ENCODE data around the gene ZNF716. TPM values are rescaled to one million over a fixed set of nuclear protein-coding genes. Genes with fewer than 3 reads are reported as not detected.

The ZNF716 gene
- total RNA-seq, 1 donor from 2014 or later = not detected

DNA sequence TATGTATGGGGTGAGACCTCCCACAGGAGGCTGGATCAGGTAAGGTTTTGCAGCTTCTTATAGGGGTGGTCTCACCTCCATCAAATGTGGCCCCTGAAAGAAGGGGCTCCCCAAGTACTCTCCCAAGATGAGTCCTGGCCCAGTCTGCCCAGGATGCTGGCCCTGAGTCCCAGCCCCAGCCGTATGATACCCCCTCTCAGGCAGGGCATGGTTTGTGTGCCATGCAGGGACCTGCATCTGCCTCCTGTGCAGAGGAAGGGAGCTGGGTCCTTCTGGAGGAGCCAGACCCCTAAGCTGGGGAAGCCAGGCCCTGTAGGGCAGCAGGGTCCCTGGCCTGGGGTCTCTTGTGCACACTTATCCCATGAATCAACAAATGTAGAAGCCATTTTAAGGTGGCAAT is 35.1 kb upstream of the ZNF716 start:
- TF ChIP-seq CTCF (IDR thresholded peaks at IDR 0.05; ENCODE audit: unreplicated experiment) = no peak
- no peaks in the 10 kb centered on the region for H3K27me3 Mint-ChIP-seq (ENCODE audit: low read depth)
- H3K4me1 Mint-ChIP-seq = no peaks in the 10 kb centered on the region
- H3K4me3 Mint-ChIP-seq = no peak overlapping the region
- H3K9me3 Mint-ChIP-seq = peaks cover 46% of the 10 kb centered on the region
- H3K36me3 Mint-ChIP-seq = no peaks in the 10 kb centered on the region
- H3K27ac Mint-ChIP-seq = no peak overlapping the region
- DNase-seq (ENCODE audit: low spot score in 2 of 2, unreplicated experiment in 2 of 2) = no peak

DNA sequence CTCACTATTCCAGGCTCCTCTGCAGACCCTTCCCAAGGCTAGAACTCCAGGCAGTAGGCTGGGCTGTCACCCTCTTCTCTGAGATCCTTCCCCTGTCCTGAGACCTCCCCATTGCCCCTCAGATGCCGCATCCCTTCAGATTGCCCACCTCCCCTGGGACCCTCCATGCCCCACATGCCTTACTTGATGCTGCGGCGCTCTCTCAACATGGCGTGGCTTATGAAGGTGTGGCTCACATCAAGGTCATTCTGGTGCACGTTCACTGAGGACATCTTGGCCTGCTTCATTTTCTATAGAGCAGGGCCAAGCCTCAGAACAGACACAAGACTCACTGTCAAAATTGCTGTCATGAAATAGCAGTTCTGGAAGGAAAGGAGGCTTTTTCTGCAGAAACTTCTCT is 34.7 kb upstream of the ZNF716 start:
- DNase-seq (ENCODE audit: low spot score in 2 of 2, unreplicated experiment in 2 of 2) = no peak
- H3K9me3 Mint-ChIP-seq = peaks cover 43% of the 10 kb centered on the region
- no peak for TF ChIP-seq CTCF (IDR thresholded peaks at IDR 0.05; ENCODE audit: unreplicated experiment)
- H3K27ac Mint-ChIP-seq = no peak overlapping the region
- no peaks in the 10 kb centered on the region for H3K4me1 Mint-ChIP-seq
- H3K4me3 Mint-ChIP-seq = no peak overlapping the region
- no peaks in the 10 kb centered on the region for H3K27me3 Mint-ChIP-seq (ENCODE audit: low read depth)
- H3K36me3 Mint-ChIP-seq = no peaks in the 10 kb centered on the region

- TF ChIP-seq CTCF (IDR thresholded peaks at IDR 0.05; ENCODE audit: unreplicated experiment) = no peak
- H3K27me3 Mint-ChIP-seq (ENCODE audit: low read depth) = no peaks in the 10 kb centered on the region
- no peak overlapping the region for H3K27ac Mint-ChIP-seq
- peaks cover 41% of the 10 kb centered on the region for H3K9me3 Mint-ChIP-seq
- DNase-seq (ENCODE audit: low spot score in 2 of 2, unreplicated experiment in 2 of 2) = no peak
- no peaks in the 10 kb centered on the region for H3K36me3 Mint-ChIP-seq
- no peak overlapping the region for H3K4me3 Mint-ChIP-seq
- H3K4me1 Mint-ChIP-seq = no peaks in the 10 kb centered on the region
Observed at GRCh38 chr7:57415730-57416129, 34.2 kb upstream of the ZNF716 start.

GRCh38 chr7:57416601-57417358 is 33.2 kb upstream of the ZNF716 start:
- Mint-ChIP-seq H3K27me3 (ENCODE audit: low read depth) (no peaks in the 10 kb centered on the region), H3K36me3 (no peaks in the 10 kb centered on the region), H3K27ac (no peak overlapping the region), H3K4me3 (no peak overlapping the region), H3K9me3 (peaks cover 35% of the 10 kb centered on the region), H3K4me1 (no peaks in the 10 kb centered on the region)
- TF ChIP-seq CTCF (IDR thresholded peaks at IDR 0.05; ENCODE audit: unreplicated experiment) = no peak
- DNase-seq (ENCODE audit: low spot score in 2 of 2, unreplicated experiment in 2 of 2) = no peak

- DNase-seq (ENCODE audit: low spot score in 2 of 2, unreplicated experiment in 2 of 2) = no peak
- Mint-ChIP-seq H3K27me3 (ENCODE audit: low read depth) (no peaks in the 10 kb centered on the region), H3K36me3 (no peaks in the 10 kb centered on the region), H3K27ac (no peak overlapping the region), H3K9me3 (peaks cover 40% of the 10 kb centered on the region), H3K4me1 (no peaks in the 10 kb centered on the region), H3K4me3 (no peak overlapping the region)
- no peak for TF ChIP-seq CTCF (IDR thresholded peaks at IDR 0.05; ENCODE audit: unreplicated experiment)
Observed at GRCh38 chr7:57417736-57418135, 32.2 kb upstream of the ZNF716 start.

Measured in mesothelial cell of epicardium (in vitro differentiated cells).